Vagina (tissue), 2 donors: ENCODE data around the gene NTM. TPM values are rescaled to one million over a fixed set of nuclear protein-coding genes. Genes with fewer than 3 reads are reported as not detected.

ENCODE experiments used
- DNase-seq, 2 donors: peaks; one replicate each; pipeline ENCODE4 v3.0.0-alpha.2; 2017; ENCODE audit errors: extremely low spot score in 2 of 2
- H3K27ac ChIP-seq: fragments of 200-600 bp; sonication (generic); one replicate; pipeline ENCODE4 v1.5.1; 2019
- H3K27me3 ChIP-seq: fragments of 200-600 bp; sonication (generic); one replicate; pipeline ENCODE4 v1.5.1; 2019
- H3K36me3 ChIP-seq, 2 donors: fragments of 200-600 bp; sonication (generic); one replicate each; pipeline ENCODE4 v1.5.1; 2017 to 2019
- H3K4me1 ChIP-seq: fragments of 200-600 bp; sonication (generic); one replicate; pipeline ENCODE4 v1.5.1; 2019
- H3K4me3 ChIP-seq, 2 donors: fragments of 200-600 bp; sonication (generic); 1 replicate in 1 of 2; 2 replicates in 1 of 2; pipeline ENCODE4 v1.5.1; 2016 to 2019
- H3K9me3 ChIP-seq: fragments of 200-600 bp; sonication (generic); one replicate; pipeline ENCODE4 v1.5.1; 2019
- CTCF ChIP-seq, 3 experiments: fragments of 450-650 bp in 2 of 3; fragments of 200-600 bp in 1 of 3; sonication (generic) in 1 of 3; IDR thresholded peaks; one replicate each; pipeline ENCODE4 v1.5.1; 2017 to 2019; ENCODE audit warnings: antibody characterized with exemption in 3 of 3, mild to moderate bottlenecking in 2 of 3, moderate library complexity in 2 of 3
- POLR2A ChIP-seq, 2 donors: fragments of 450-650 bp; IDR thresholded peaks; one replicate each; pipeline ENCODE4 v1.6.1; 2017; ENCODE audit warnings: antibody characterized with exemption in 2 of 2, mild to moderate bottlenecking in 2 of 2, moderate library complexity in 2 of 2
- POLR2AphosphoS5 ChIP-seq, 2 donors: sonication (generic); formaldehyde crosslinking; IDR thresholded peaks; one replicate each; pipeline ENCODE4 v1.9.0; 2017; ENCODE audit warnings: antibody characterized with exemption in 2 of 2, mild to moderate bottlenecking in 2 of 2, low read depth in 1 of 2; ENCODE audit not compliant: insufficient read depth in 1 of 2
- intact Hi-C: fragments of 100-400 bp; cut with DNase I; formaldehyde crosslinking; loops from one replicate; pipeline ENCODE4 v1.15.1; 2023
- total RNA-seq: library from RNA; depleted of rRNA; stranded (reverse); fragments of >200 nt; gene quantifications from one replicate; pipeline ENCODE4 v1.2.3, GENCODE V29; 2016

NTM gene
- total RNA-seq, 1 donor from 2014 or later = 4.2 TPM

DNA sequence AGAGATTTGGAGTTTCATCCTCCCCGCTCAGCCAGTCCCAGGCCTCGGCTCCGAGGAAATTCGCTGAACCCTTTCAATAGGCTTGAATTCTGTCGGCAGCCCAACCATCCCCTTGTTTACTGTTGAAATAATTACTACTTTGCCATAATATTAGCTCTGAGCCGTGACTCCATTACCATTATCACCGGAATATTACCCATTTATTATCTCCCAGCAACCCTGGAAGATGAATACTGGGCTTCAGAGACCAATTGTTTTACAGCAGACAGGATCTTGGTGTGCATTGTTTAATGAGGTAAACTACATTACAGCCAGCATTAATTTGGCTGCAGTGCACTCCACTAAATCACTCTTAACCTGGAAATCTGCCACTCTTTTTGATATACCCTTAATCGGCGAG is 867.4 kb downstream of the NTM start:
- Histone ChIP-seq H3K27me3 (no peaks in the 10 kb centered on the region), H3K4me1 (no peaks in the 10 kb centered on the region), H3K4me3 (no peak overlapping the region), H3K36me3 (no peaks in the 10 kb centered on the region), H3K9me3 (no peaks in the 10 kb centered on the region), H3K27ac (no peak overlapping the region)
- no peak for DNase-seq
- intact Hi-C loops = no loop called here
- TF ChIP-seq POLR2AphosphoS5 (IDR thresholded peaks at IDR 0.05; ENCODE audit: insufficient read depth in 1 of 2, low read depth in 1 of 2) (no peak), CTCF (IDR thresholded peaks at IDR 0.05) (no peak), POLR2A (IDR thresholded peaks at IDR 0.05) (no peak)

DNA sequence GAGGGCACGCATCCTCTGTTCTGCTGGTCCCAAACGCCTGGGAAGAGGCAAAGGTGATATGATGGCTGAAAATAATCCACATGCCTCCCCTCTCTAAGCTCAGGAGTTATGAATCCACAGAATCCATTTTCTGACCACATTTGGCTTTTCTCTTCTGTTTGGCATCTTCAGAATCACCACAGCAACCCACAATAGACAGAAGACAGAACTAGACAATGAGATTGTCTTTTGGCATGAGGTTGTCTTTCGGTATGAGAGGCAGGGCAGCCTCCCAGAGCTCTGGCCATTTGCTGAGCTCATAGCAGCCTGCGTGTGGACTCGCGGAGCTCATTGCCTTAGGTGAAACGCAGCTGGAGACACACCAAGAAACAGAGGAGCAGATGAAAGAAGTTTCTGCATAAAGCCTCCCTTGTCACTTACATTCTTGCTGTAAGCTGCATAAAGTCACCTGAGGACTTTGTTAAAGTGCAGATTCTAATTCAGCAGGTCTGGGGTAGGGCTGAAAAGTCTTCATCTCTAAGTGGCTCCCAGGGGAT is 868.0 kb downstream of the NTM start:
- H3K4me3 ChIP-seq = no peak overlapping the region
- no peaks in the 10 kb centered on the region for H3K36me3 ChIP-seq
- intact Hi-C loops = no loop called here
- no peak overlapping the region for H3K27ac ChIP-seq
- H3K4me1 ChIP-seq = no peaks in the 10 kb centered on the region
- TF ChIP-seq POLR2A (IDR thresholded peaks at IDR 0.05) (no peak), POLR2AphosphoS5 (IDR thresholded peaks at IDR 0.05; ENCODE audit: insufficient read depth in 1 of 2, low read depth in 1 of 2) (no peak), CTCF (IDR thresholded peaks at IDR 0.05) (no peak)
- H3K9me3 ChIP-seq = no peaks in the 10 kb centered on the region
- no peaks in the 10 kb centered on the region for H3K27me3 ChIP-seq
- no peak for DNase-seq

DNA sequence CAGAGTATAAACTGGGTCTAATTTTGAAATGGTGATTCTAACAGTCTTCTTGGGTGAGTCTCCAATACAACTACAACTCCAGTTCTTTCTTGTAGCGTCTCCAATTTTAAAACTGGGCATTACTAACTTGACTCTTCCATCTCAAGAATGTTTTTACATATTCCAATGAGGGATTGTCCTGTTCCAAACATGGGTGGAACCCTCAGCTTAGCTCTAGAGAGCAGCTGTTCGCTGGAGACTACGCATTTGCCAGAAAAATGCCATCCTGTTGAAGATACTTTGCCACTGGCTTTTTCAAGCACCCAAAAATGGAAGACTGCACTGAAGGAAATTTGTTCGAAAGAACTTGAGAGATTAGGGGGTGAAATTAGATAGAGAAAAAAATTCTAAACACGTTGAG is 870.0 kb downstream of the NTM start:
- H3K9me3 ChIP-seq = no peaks in the 10 kb centered on the region
- no peaks in the 10 kb centered on the region for H3K36me3 ChIP-seq
- no peak overlapping the region for H3K27ac ChIP-seq
- H3K4me3 ChIP-seq = no peak overlapping the region
- intact Hi-C loops = no loop called here
- H3K27me3 ChIP-seq = no peaks in the 10 kb centered on the region
- TF ChIP-seq POLR2A (IDR thresholded peaks at IDR 0.05) = no peak
- no peak for TF ChIP-seq CTCF (IDR thresholded peaks at IDR 0.05)
- no peak for TF ChIP-seq POLR2AphosphoS5 (IDR thresholded peaks at IDR 0.05; ENCODE audit: insufficient read depth in 1 of 2, low read depth in 1 of 2)
- no peaks in the 10 kb centered on the region for H3K4me1 ChIP-seq
- no peak for DNase-seq

DNA sequence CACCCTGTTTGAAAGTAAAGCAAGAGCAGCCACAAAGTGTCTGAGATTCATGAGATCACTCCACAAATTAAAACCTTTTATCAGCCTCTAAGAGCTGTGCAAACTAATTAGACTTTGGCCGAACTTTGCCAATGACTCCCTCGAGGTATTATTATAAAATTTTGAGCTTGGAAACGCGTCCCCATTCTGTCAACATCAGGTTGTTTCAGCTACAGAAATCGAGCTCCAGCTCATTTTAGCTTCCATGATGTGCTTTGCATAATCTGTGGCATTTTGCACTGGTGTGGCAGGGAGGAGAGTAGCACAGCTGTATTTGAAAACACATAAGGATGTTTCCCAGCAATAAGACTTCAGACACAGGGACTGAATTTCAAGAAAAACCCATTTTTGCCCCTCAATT is 872.2 kb downstream of the NTM start:
- H3K27me3 ChIP-seq = no peaks in the 10 kb centered on the region
- H3K4me3 ChIP-seq = no peak overlapping the region
- DNase-seq = no peak
- TF ChIP-seq CTCF (IDR thresholded peaks at IDR 0.05) = no peak
- TF ChIP-seq POLR2AphosphoS5 (IDR thresholded peaks at IDR 0.05; ENCODE audit: insufficient read depth in 1 of 2, low read depth in 1 of 2) = no peak
- no peak for TF ChIP-seq POLR2A (IDR thresholded peaks at IDR 0.05)
- intact Hi-C loops = no loop called here
- no peaks in the 10 kb centered on the region for H3K9me3 ChIP-seq
- no peak overlapping the region for H3K27ac ChIP-seq
- H3K36me3 ChIP-seq = no peaks in the 10 kb centered on the region
- no peaks in the 10 kb centered on the region for H3K4me1 ChIP-seq

GRCh38 chr11:132244846-132245245 is 874.4 kb downstream of the NTM start:
- intact Hi-C loops = no loop called here
- no peaks in the 10 kb centered on the region for H3K9me3 ChIP-seq
- no peaks in the 10 kb centered on the region for H3K27me3 ChIP-seq
- DNase-seq = no peak
- TF ChIP-seq CTCF (IDR thresholded peaks at IDR 0.05) (no peak), POLR2A (IDR thresholded peaks at IDR 0.05) (no peak), POLR2AphosphoS5 (IDR thresholded peaks at IDR 0.05; ENCODE audit: insufficient read depth in 1 of 2, low read depth in 1 of 2) (no peak)
- H3K4me1 ChIP-seq = no peaks in the 10 kb centered on the region
- H3K27ac ChIP-seq = no peak overlapping the region
- H3K4me3 ChIP-seq = no peak overlapping the region
- H3K36me3 ChIP-seq = no peaks in the 10 kb centered on the region
